ENCODE data around the gene IFIT1. TPM values are rescaled to one million over a fixed set of nuclear protein-coding genes. Genes with fewer than 3 reads are reported as not detected.

The IFIT1 gene
- total and polyA plus RNA-seq, 2 experiments from 2014 or later, result 1.5 to 3.9 TPM

DNA sequence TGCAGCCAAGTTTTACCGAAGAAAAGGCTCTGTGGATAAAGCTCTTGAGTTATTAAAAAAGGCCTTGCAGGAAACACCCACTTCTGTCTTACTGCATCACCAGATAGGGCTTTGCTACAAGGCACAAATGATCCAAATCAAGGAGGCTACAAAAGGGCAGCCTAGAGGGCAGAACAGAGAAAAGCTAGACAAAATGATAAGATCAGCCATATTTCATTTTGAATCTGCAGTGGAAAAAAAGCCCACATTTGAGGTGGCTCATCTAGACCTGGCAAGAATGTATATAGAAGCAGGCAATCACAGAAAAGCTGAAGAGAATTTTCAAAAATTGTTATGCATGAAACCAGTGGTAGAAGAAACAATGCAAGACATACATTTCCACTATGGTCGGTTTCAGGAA, 10.6 kb downstream of the IFIT1 start (continued):
- TF ChIP-seq, protein P1, sequence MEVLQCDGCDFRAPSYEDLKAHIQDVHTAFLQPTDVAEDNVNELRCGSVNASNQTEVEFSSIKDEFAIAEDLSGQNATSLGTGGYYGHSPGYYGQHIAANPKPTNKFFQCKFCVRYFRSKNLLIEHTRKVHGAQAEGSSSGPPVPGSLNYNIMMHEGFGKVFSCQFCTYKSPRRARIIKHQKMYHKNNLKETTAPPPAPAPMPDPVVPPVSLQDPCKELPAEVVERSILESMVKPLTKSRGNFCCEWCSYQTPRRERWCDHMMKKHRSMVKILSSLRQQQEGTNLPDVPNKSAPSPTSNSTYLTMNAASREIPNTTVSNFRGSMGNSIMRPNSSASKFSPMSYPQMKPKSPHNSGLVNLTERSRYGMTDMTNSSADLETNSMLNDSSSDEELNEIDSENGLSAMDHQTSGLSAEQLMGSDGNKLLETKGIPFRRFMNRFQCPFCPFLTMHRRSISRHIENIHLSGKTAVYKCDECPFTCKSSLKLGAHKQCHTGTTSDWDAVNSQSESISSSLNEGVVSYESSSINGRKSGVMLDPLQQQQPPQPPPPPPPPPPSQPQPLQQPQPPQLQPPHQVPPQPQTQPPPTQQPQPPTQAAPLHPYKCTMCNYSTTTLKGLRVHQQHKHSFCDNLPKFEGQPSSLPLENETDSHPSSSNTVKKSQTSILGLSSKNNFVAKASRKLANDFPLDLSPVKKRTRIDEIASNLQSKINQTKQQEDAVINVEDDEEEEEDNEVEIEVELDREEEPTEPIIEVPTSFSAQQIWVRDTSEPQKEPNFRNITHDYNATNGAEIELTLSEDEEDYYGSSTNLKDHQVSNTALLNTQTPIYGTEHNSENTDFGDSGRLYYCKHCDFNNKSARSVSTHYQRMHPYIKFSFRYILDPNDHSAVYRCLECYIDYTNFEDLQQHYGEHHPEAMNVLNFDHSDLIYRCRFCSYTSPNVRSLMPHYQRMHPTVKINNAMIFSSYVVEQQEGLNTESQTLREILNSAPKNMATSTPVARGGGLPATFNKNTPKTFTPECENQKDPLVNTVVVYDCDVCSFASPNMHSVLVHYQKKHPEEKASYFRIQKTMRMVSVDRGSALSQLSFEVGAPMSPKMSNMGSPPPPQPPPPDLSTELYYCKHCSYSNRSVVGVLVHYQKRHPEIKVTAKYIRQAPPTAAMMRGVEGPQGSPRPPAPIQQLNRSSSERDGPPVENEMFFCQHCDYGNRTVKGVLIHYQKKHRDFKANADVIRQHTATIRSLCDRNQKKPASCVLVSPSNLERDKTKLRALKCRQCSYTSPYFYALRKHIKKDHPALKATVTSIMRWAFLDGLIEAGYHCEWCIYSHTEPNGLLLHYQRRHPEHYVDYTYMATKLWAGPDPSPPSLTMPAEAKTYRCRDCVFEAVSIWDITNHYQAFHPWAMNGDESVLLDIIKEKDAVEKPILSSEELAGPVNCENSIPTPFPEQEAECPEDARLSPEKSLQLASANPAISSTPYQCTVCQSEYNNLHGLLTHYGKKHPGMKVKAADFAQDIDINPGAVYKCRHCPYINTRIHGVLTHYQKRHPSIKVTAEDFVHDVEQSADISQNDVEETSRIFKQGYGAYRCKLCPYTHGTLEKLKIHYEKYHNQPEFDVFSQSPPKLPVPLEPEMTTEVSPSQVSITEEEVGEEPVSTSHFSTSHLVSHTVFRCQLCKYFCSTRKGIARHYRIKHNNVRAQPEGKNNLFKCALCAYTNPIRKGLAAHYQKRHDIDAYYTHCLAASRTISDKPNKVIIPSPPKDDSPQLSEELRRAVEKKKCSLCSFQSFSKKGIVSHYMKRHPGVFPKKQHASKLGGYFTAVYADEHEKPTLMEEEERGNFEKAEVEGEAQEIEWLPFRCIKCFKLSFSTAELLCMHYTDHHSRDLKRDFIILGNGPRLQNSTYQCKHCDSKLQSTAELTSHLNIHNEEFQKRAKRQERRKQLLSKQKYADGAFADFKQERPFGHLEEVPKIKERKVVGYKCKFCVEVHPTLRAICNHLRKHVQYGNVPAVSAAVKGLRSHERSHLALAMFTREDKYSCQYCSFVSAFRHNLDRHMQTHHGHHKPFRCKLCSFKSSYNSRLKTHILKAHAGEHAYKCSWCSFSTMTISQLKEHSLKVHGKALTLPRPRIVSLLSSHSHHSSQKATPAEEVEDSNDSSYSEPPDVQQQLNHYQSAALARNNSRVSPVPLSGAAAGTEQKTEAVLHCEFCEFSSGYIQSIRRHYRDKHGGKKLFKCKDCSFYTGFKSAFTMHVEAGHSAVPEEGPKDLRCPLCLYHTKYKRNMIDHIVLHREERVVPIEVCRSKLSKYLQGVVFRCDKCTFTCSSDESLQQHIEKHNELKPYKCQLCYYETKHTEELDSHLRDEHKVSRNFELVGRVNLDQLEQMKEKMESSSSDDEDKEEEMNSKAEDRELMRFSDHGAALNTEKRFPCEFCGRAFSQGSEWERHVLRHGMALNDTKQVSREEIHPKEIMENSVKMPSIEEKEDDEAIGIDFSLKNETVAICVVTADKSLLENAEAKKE (CRISPR knock-in tag; IDR thresholded peaks at IDR 0.05), result no peak
- TF ChIP-seq CREB1 (CRISPR knock-in tag; IDR thresholded peaks at IDR 0.05; ENCODE audit: low read depth), result no peak
- TF ChIP-seq ZNF114 (CRISPR knock-in tag; IDR thresholded peaks at IDR 0.05), result no peak
- TF ChIP-seq, protein P2, sequence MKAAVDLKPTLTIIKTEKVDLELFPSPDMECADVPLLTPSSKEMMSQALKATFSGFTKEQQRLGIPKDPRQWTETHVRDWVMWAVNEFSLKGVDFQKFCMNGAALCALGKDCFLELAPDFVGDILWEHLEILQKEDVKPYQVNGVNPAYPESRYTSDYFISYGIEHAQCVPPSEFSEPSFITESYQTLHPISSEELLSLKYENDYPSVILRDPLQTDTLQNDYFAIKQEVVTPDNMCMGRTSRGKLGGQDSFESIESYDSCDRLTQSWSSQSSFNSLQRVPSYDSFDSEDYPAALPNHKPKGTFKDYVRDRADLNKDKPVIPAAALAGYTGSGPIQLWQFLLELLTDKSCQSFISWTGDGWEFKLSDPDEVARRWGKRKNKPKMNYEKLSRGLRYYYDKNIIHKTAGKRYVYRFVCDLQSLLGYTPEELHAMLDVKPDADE (IDR thresholded peaks at IDR 0.05), result no peak
- TF ChIP-seq, protein P3, sequence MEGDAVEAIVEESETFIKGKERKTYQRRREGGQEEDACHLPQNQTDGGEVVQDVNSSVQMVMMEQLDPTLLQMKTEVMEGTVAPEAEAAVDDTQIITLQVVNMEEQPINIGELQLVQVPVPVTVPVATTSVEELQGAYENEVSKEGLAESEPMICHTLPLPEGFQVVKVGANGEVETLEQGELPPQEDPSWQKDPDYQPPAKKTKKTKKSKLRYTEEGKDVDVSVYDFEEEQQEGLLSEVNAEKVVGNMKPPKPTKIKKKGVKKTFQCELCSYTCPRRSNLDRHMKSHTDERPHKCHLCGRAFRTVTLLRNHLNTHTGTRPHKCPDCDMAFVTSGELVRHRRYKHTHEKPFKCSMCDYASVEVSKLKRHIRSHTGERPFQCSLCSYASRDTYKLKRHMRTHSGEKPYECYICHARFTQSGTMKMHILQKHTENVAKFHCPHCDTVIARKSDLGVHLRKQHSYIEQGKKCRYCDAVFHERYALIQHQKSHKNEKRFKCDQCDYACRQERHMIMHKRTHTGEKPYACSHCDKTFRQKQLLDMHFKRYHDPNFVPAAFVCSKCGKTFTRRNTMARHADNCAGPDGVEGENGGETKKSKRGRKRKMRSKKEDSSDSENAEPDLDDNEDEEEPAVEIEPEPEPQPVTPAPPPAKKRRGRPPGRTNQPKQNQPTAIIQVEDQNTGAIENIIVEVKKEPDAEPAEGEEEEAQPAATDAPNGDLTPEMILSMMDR (conservative IDR thresholded peaks at IDR 0.05; ENCODE audit: low read depth in 2 of 2), result no peak
- no peak for TF ChIP-seq EZH2phosphoT487 (IDR thresholded peaks at IDR 0.05; ENCODE audit: unreplicated experiment)
- no peak for TF ChIP-seq POLR2AphosphoS5 (IDR thresholded peaks at IDR 0.05; ENCODE audit: low read depth)
- no peak for TF ChIP-seq EZH2 (IDR thresholded peaks at IDR 0.05; ENCODE audit: low read depth, unreplicated experiment)
- no peak for TF ChIP-seq NANOG (IDR thresholded peaks at IDR 0.05; ENCODE audit: borderline replicate concordance)
